ENCODE results near the gene NCAPH2. TPM values are rescaled to one million over a fixed set of nuclear protein-coding genes. Genes with fewer than 3 reads are reported as not detected.

Gene NCAPH2
- total and polyA plus RNA-seq, 2 of the 13 experiments (the other 11 are each of a cell fraction or from before 2014, with no cell fraction given) = 28.1 to 64.4 TPM

DNA sequence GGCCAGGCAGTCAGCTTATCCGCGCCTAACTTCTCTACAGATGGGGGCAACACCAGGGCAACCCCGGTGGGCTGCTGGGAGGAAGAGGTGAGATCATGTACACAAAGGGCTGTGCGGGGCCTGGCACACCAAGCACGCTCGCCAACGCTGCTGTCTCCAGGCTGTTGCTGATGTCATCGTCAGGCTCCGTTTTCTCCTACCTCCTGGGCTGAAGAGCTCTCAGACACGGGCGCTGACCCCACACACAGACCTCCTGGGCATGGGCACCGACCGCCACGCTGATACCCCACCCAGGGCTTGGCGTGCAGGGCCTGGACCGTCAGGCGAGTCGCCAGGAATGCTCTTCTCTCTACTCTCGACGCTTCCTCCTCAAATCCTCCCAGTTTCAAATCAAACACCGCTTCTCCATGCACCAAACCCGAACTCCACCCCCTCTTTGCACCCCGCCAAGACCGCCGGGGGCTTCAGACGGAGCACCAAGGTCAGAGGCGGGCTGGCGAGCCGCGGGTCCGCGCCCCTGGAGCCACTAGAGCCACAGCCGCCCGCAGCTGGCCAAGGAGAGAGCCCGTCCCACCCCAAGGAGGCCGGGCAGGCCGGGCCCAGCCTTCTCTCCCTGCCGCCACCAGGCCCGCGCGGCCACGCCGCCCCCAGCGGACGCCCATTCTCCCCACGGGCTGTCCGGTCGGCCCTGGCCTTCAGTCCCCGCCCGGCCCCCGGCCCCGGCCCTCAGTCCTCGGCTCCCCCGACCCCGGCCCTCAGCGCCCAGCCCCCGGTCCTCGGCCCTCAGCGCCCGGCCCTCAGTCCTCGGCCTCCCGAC is 34.0 kb upstream of the NCAPH2 start (continued):
- 0 out of 2 replicates have a peak, but pooled peaks have one; percentile 37 for TF ChIP-seq HIVEP1 (CRISPR knock-in tag; IDR thresholded peaks at IDR 0.05)
- TF ChIP-seq, protein P1, sequence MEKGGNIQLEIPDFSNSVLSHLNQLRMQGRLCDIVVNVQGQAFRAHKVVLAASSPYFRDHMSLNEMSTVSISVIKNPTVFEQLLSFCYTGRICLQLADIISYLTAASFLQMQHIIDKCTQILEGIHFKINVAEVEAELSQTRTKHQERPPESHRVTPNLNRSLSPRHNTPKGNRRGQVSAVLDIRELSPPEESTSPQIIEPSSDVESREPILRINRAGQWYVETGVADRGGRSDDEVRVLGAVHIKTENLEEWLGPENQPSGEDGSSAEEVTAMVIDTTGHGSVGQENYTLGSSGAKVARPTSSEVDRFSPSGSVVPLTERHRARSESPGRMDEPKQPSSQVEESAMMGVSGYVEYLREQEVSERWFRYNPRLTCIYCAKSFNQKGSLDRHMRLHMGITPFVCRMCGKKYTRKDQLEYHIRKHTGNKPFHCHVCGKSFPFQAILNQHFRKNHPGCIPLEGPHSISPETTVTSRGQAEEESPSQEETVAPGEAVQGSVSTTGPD (CRISPR knock-in tag; IDR thresholded peaks at IDR 0.05) = no peak
- TF ChIP-seq, protein P2, sequence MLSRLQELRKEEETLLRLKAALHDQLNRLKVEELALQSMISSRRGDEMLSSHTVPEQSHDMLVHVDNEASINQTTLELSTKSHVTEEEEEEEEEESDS (CRISPR knock-in tag; IDR thresholded peaks at IDR 0.05; ENCODE audit: borderline replicate concordance) = no peak
- TF ChIP-seq, protein P3, sequence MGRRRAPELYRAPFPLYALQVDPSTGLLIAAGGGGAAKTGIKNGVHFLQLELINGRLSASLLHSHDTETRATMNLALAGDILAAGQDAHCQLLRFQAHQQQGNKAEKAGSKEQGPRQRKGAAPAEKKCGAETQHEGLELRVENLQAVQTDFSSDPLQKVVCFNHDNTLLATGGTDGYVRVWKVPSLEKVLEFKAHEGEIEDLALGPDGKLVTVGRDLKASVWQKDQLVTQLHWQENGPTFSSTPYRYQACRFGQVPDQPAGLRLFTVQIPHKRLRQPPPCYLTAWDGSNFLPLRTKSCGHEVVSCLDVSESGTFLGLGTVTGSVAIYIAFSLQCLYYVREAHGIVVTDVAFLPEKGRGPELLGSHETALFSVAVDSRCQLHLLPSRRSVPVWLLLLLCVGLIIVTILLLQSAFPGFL (CRISPR knock-in tag; IDR thresholded peaks at IDR 0.05) = no peak
- TF ChIP-seq, protein P4, sequence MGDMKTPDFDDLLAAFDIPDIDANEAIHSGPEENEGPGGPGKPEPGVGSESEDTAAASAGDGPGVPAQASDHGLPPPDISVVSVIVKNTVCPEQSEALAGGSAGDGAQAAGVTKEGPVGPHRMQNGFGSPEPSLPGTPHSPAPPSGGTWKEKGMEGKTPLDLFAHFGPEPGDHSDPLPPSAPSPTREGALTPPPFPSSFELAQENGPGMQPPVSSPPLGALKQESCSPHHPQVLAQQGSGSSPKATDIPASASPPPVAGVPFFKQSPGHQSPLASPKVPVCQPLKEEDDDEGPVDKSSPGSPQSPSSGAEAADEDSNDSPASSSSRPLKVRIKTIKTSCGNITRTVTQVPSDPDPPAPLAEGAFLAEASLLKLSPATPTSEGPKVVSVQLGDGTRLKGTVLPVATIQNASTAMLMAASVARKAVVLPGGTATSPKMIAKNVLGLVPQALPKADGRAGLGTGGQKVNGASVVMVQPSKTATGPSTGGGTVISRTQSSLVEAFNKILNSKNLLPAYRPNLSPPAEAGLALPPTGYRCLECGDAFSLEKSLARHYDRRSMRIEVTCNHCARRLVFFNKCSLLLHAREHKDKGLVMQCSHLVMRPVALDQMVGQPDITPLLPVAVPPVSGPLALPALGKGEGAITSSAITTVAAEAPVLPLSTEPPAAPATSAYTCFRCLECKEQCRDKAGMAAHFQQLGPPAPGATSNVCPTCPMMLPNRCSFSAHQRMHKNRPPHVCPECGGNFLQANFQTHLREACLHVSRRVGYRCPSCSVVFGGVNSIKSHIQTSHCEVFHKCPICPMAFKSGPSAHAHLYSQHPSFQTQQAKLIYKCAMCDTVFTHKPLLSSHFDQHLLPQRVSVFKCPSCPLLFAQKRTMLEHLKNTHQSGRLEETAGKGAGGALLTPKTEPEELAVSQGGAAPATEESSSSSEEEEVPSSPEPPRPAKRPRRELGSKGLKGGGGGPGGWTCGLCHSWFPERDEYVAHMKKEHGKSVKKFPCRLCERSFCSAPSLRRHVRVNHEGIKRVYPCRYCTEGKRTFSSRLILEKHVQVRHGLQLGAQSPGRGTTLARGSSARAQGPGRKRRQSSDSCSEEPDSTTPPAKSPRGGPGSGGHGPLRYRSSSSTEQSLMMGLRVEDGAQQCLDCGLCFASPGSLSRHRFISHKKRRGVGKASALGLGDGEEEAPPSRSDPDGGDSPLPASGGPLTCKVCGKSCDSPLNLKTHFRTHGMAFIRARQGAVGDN (CRISPR knock-in tag; IDR thresholded peaks at IDR 0.05) = peak; percentile 43; the same call in 1 of the 2 replicates
- no peak for TF ChIP-seq KMT2B (CRISPR knock-in tag; IDR thresholded peaks at IDR 0.05)
- TF ChIP-seq ZFP36 (IDR thresholded peaks at IDR 0.05; ENCODE audit: borderline replicate concordance, low read depth, low read length, partially characterized antibody) = peak; percentile 77
- TF ChIP-seq TGIF2 (CRISPR knock-in tag; IDR thresholded peaks at IDR 0.05) = no peak
- TF ChIP-seq, protein P5, sequence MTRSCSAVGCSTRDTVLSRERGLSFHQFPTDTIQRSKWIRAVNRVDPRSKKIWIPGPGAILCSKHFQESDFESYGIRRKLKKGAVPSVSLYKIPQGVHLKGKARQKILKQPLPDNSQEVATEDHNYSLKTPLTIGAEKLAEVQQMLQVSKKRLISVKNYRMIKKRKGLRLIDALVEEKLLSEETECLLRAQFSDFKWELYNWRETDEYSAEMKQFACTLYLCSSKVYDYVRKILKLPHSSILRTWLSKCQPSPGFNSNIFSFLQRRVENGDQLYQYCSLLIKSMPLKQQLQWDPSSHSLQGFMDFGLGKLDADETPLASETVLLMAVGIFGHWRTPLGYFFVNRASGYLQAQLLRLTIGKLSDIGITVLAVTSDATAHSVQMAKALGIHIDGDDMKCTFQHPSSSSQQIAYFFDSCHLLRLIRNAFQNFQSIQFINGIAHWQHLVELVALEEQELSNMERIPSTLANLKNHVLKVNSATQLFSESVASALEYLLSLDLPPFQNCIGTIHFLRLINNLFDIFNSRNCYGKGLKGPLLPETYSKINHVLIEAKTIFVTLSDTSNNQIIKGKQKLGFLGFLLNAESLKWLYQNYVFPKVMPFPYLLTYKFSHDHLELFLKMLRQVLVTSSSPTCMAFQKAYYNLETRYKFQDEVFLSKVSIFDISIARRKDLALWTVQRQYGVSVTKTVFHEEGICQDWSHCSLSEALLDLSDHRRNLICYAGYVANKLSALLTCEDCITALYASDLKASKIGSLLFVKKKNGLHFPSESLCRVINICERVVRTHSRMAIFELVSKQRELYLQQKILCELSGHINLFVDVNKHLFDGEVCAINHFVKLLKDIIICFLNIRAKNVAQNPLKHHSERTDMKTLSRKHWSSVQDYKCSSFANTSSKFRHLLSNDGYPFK (CRISPR knock-in tag; IDR thresholded peaks at IDR 0.05; ENCODE audit: borderline replicate concordance) = peak; percentile 57; the same call in 1 of the 2 replicates
- TF ChIP-seq, protein P6, sequence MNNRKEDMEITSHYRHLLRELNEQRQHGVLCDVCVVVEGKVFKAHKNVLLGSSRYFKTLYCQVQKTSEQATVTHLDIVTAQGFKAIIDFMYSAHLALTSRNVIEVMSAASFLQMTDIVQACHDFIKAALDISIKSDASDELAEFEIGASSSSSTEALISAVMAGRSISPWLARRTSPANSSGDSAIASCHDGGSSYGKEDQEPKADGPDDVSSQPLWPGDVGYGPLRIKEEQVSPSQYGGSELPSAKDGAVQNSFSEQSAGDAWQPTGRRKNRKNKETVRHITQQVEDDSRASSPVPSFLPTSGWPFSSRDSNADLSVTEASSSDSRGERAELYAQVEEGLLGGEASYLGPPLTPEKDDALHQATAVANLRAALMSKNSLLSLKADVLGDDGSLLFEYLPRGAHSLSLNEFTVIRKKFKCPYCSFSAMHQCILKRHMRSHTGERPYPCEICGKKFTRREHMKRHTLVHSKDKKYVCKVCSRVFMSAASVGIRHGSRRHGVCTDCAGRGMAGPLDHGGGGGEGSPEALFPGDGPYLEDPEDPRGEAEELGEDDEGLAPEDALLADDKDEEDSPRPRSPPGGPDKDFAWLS (CRISPR knock-in tag; IDR thresholded peaks at IDR 0.05; ENCODE audit: borderline replicate concordance) = no peak
- 0 out of 2 replicates have a peak, but pooled peaks have one; percentile 21 for TF ChIP-seq ZNF598 (CRISPR knock-in tag; IDR thresholded peaks at IDR 0.05; ENCODE audit: borderline replicate concordance)
- no peak for TF ChIP-seq ZNF317 (CRISPR knock-in tag; IDR thresholded peaks at IDR 0.05)
- no peak for TF ChIP-seq EP300 (IDR thresholded peaks at IDR 0.05; ENCODE audit: low read depth in 2 of 2, low read length in 2 of 2)
- TF ChIP-seq EP300 (CRISPR knock-in tag; IDR thresholded peaks at IDR 0.05; ENCODE audit: borderline replicate concordance) = no peak

All from HepG2 (cell line).